ENCODE data around the gene PRDM16. TPM values are rescaled to one million over a fixed set of nuclear protein-coding genes. Genes with fewer than 3 reads are reported as not detected.

PRDM16 gene
- total RNA-seq, 1 experiment from 2014 or later: 0.17 TPM

DNA sequence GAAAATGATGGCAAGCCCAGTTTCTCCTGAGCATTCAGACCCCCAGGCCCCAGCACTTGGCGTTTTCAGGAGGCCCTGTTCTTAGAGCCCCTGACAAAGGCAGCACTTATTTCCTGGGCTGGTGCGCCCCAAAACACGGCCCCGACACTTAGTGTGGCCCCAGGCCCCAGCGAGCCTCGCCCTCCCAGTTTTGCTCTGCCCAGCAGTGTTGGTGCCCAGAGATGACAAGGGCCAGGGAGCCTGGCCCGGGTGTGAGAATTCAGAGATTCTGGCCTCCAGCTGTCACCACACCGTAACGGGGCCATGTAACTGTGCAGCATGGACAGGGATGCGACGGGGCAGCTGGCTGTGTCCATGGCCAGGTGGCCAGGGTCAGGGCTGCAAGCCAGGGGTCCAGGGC lies 367.4 kb downstream of the PRDM16 start:
- no peak overlapping the region for H4K8ac ChIP-seq (replicated peaks; ENCODE audit: insufficient read length, low read depth, low read length)
- no peak for DNase-seq
- no peaks in the 10 kb centered on the region for H3K9me3 ChIP-seq (ENCODE audit: control insufficient read depth, low read depth, low read length)
- no CpG with 5 or more reads among the region's 11 CpGs for WGBS (ENCODE audit: extremely low coverage, insufficient read length, low lambda C conversion rate)
- no peaks in the 10 kb centered on the region for H3K36me3 Mint-ChIP-seq (ENCODE audit: insufficient read depth in 1 of 3, low read depth in 3 of 3)
- H3K23ac ChIP-seq (ENCODE audit: insufficient read length, low read depth, low read length): no peak overlapping the region
- H3K4me1 Mint-ChIP-seq: peaks cover 8 to 30% of the 10 kb centered on the region in 2 experiments; a peak in 3 of 4 replicates
- H3K4ac ChIP-seq (ENCODE audit: low read depth, low read length): no peak overlapping the region
- peaks cover 6% of the 10 kb centered on the region for H3K23me2 ChIP-seq (ENCODE audit: insufficient read length, low read depth, low read length, poor library complexity, severe bottlenecking)
- no peak overlapping the region for H3T11ph ChIP-seq (ENCODE audit: low read length)
- no peak overlapping the region for H2AK5ac ChIP-seq (ENCODE audit: insufficient read length, low read length)
- H3K4me1 ChIP-seq (ENCODE audit: insufficient read depth, low read length): no peaks in the 10 kb centered on the region
- H2BK12ac ChIP-seq (ENCODE audit: insufficient read length, low read depth, low read length): no peak overlapping the region
- no peaks in the 10 kb centered on the region for H3K79me1 ChIP-seq (ENCODE audit: insufficient read depth, low read depth, low read length, poor library complexity, severe bottlenecking)
- no peak overlapping the region for H4K91ac ChIP-seq (ENCODE audit: insufficient read length, low read depth, low read length)
- no peak overlapping the region for H4K5ac ChIP-seq (ENCODE audit: insufficient read length, low read depth, low read length)
- no peak overlapping the region for H2BK120ac ChIP-seq (ENCODE audit: low read depth, low read length, poor library complexity, severe bottlenecking)
- H2BK5ac ChIP-seq (ENCODE audit: insufficient read length, low read length): no peak overlapping the region
- H2BK20ac ChIP-seq (ENCODE audit: low read depth, low read length, poor library complexity, severe bottlenecking): no peak overlapping the region
- no peak overlapping the region for H3K14ac ChIP-seq (ENCODE audit: insufficient read depth, low read length)
- H3K27me3 ChIP-seq (ENCODE audit: insufficient read depth, low read length): no peaks in the 10 kb centered on the region
- H4K20me1 ChIP-seq (ENCODE audit: control insufficient read depth, insufficient read depth, insufficient read length): no peaks in the 10 kb centered on the region
- no peak overlapping the region for H3K18ac ChIP-seq (ENCODE audit: insufficient read length, low read depth, low read length)
- H3K27me3 Mint-ChIP-seq (ENCODE audit: low read depth): peaks cover 2% of the 10 kb centered on the region; the same call in 1 of the 2 replicates
- no peak overlapping the region for H2AFZ ChIP-seq (ENCODE audit: low read length)
- H3K4me2 ChIP-seq (ENCODE audit: insufficient read depth, insufficient read length, low read length): no peak overlapping the region
- no peaks in the 10 kb centered on the region for H3K79me2 ChIP-seq (ENCODE audit: insufficient read depth, low read length)
- no peak overlapping the region; a peak in 1 of 7 replicates for H3K27ac Mint-ChIP-seq
- TF ChIP-seq CTCF (conservative IDR thresholded peaks at IDR 0.05): no peak
- H2BK15ac ChIP-seq (ENCODE audit: low read depth, low read length): no peak overlapping the region
- no peak overlapping the region for H3K27ac ChIP-seq (ENCODE audit: insufficient read length, low read depth, low read length)
- H3K9ac ChIP-seq (ENCODE audit: extremely low read depth, insufficient read length, low read length): no peak overlapping the region
- H3K4me3 Mint-ChIP-seq: no peak overlapping the region
- H3K56ac ChIP-seq (ENCODE audit: insufficient read length, low read depth, low read length): no peak overlapping the region
- H3K9me3 Mint-ChIP-seq: no peaks in the 10 kb centered on the region; a peak in 1 of 5 replicates

All from H9 (cell line).